Keratinocyte (primary cell): Measurements from ENCODE around the gene ELANE.

Experiments used
- CTCF ChIP-seq, 3 experiments: IDR thresholded peaks in 1 of 3; conservative IDR thresholded peaks in 1 of 3; optimal IDR thresholded peaks in 1 of 3; 2 replicates in 2 of 3; 3 replicates in 1 of 3; pipeline versions ENCODE3 to v1.5.1; 2011; ENCODE audit warnings: low read length in 3 of 3, mild to moderate bottlenecking in 3 of 3, moderate library complexity in 2 of 3, control low read depth in 1 of 3, inconsistent platforms in 1 of 3; ENCODE audit not compliant: insufficient read depth in 2 of 3; ENCODE audit errors: extremely low read depth in 1 of 3
- EZH2 ChIP-seq: IDR thresholded peaks from one replicate; pipeline ENCODE4 v1.6.1; 2012; ENCODE audit warnings: inconsistent platforms, mild to moderate bottlenecking, low read length, moderate library complexity

- TF ChIP-seq CTCF (optimal IDR thresholded peaks at IDR 0.05 in 1 of 3, IDR thresholded peaks at IDR 0.05 in 1 of 3, conservative IDR thresholded peaks at IDR 0.05 in 1 of 3; ENCODE audit: extremely low read depth in 1 of 3, insufficient read depth in 2 of 3, low read length in 3 of 3) (no peak), EZH2 (no peak)
These were observed 6.2 kb downstream of the ELANE start for GRCh38 chr19:858284-858683.
